HEK293 (cell line): ENCODE results near the gene RBPJL.

Experiments
- CTCF ChIA-PET: fragments of 350-600 bp; formaldehyde crosslinking; extraction: SDS; loops from one replicate; lab custom pipeline; 2021; ENCODE audit warnings: antibody characterized with exemption; lab: Yijun Ruan, JAX
- POLR2A ChIA-PET: fragments of 300-600 bp; formaldehyde crosslinking; extraction: SDS; loops from one replicate; lab custom pipeline; 2020; ENCODE audit warnings: antibody characterized with exemption, inconsistent platforms; lab: Yijun Ruan, JAX
- H3K27ac ChIP-seq: fragments of 200-500 bp; sonication (Bioruptor generic); 2 replicates; pipeline ENCODE4 v1.5.1; 2014; ENCODE audit warnings: low read depth, low read length, control low read depth, inconsistent platforms; ENCODE audit errors: extremely low read depth
- H3K36me3 ChIP-seq, 2 experiments: fragments of 200-500 bp in 1 of 2; sonication (Bioruptor generic) in 1 of 2; 1 replicate in 1 of 2; 2 replicates in 1 of 2; pipeline ENCODE4 v1.5.1; 2014 to 2017; ENCODE audit warnings: inconsistent platforms in 2 of 2, low read length in 2 of 2; ENCODE audit not compliant: control insufficient read depth in 2 of 2, insufficient read depth in 1 of 2
- H3K4me1 ChIP-seq: fragments of 200-500 bp; sonication (Bioruptor generic); 2 replicates; pipeline ENCODE4 v1.5.1; 2014; ENCODE audit warnings: mild to moderate bottlenecking, low read length, inconsistent platforms; ENCODE audit not compliant: control insufficient read depth, insufficient read depth
- H3K4me3 ChIP-seq: 2 replicates; pipeline ENCODE4 v1.5.1; 2011; ENCODE audit warnings: low read depth, mild to moderate bottlenecking, control low read depth, low read length, moderate library complexity
- H3K9me3 ChIP-seq: fragments of 200-500 bp; sonication (Bioruptor generic); 2 replicates; pipeline ENCODE4 v1.5.1; 2014; ENCODE audit warnings: low read depth, low read length, inconsistent platforms; ENCODE audit not compliant: control insufficient read depth, insufficient read depth
- GFI1B ChIP-seq: fragments of 450-650 bp; formaldehyde crosslinking; IDR thresholded peaks from 2 replicates; pipeline ENCODE4 v1.5.1; 2016; ENCODE audit warnings: missing biosample characterization, missing genetic modification characterization
- TSHZ1 ChIP-seq: fragments of 450-650 bp; formaldehyde crosslinking; IDR thresholded peaks from 2 replicates; pipeline ENCODE4 v1.5.1; 2016; ENCODE audit warnings: missing biosample characterization, missing genetic modification characterization, borderline replicate concordance
- YY2 ChIP-seq: fragments of 450-650 bp; formaldehyde crosslinking; IDR thresholded peaks from 2 replicates; pipeline ENCODE4 v1.5.1; 2016; ENCODE audit warnings: missing biosample characterization, missing genetic modification characterization
- ZFP69B ChIP-seq: fragments of 450-650 bp; formaldehyde crosslinking; IDR thresholded peaks from 2 replicates; pipeline ENCODE4 v1.5.1; 2016; ENCODE audit warnings: missing biosample characterization, missing genetic modification characterization
- ZNF114 ChIP-seq: fragments of 450-650 bp; formaldehyde crosslinking; IDR thresholded peaks from 2 replicates; pipeline ENCODE4 v1.5.0; 2017; ENCODE audit warnings: missing biosample characterization, missing genetic modification characterization
- ZNF133 ChIP-seq: fragments of 450-650 bp; formaldehyde crosslinking; IDR thresholded peaks from 2 replicates; pipeline ENCODE4 v1.5.1; 2016; ENCODE audit warnings: missing biosample characterization, missing genetic modification characterization
- ZNF146 ChIP-seq: fragments of 450-650 bp; formaldehyde crosslinking; IDR thresholded peaks from 2 replicates; pipeline ENCODE4 v1.5.1; 2016; ENCODE audit warnings: missing biosample characterization, missing genetic modification characterization
- ZNF292 ChIP-seq: fragments of 450-650 bp; formaldehyde crosslinking; IDR thresholded peaks from 2 replicates; pipeline ENCODE4 v1.5.1; 2016; ENCODE audit warnings: low read depth, missing biosample characterization, missing genetic modification characterization, borderline replicate concordance
- ZNF324 ChIP-seq: fragments of 450-650 bp; formaldehyde crosslinking; IDR thresholded peaks from 2 replicates; pipeline ENCODE4 v1.5.1; 2016; ENCODE audit warnings: missing biosample characterization, missing genetic modification characterization
- ZNF394 ChIP-seq: fragments of 450-650 bp; formaldehyde crosslinking; IDR thresholded peaks from 2 replicates; pipeline ENCODE4 v1.5.1; 2016; ENCODE audit warnings: missing biosample characterization, missing genetic modification characterization, mild to moderate bottlenecking, moderate library complexity, borderline replicate concordance
- ZNF398 ChIP-seq: fragments of 450-650 bp; formaldehyde crosslinking; IDR thresholded peaks from 2 replicates; pipeline ENCODE4 v1.5.1; 2017; ENCODE audit warnings: missing biosample characterization, missing genetic modification characterization
- ZNF514 ChIP-seq: fragments of 450-650 bp; formaldehyde crosslinking; IDR thresholded peaks from 2 replicates; pipeline ENCODE4 v1.5.1; 2016; ENCODE audit warnings: missing biosample characterization, missing genetic modification characterization
- ZNF629 ChIP-seq: fragments of 450-650 bp; formaldehyde crosslinking; IDR thresholded peaks from 2 replicates; pipeline ENCODE4 v1.5.1; 2017; ENCODE audit warnings: missing biosample characterization, missing genetic modification characterization
- ZNF654 ChIP-seq: fragments of 450-650 bp; formaldehyde crosslinking; IDR thresholded peaks from 2 replicates; pipeline ENCODE4 v1.5.1; 2016; ENCODE audit warnings: low read depth, missing biosample characterization, missing genetic modification characterization
- ZNF785 ChIP-seq: fragments of 450-650 bp; formaldehyde crosslinking; IDR thresholded peaks from 2 replicates; pipeline ENCODE4 v1.5.1; 2016; ENCODE audit warnings: missing biosample characterization, missing genetic modification characterization
- ZNF843 ChIP-seq: fragments of 450-650 bp; formaldehyde crosslinking; IDR thresholded peaks from 2 replicates; pipeline ENCODE4 v1.5.1; 2016; ENCODE audit warnings: missing biosample characterization, missing genetic modification characterization
- TF ChIP-seq, protein P1 (sequence below): fragments of 450-650 bp; formaldehyde crosslinking; IDR thresholded peaks from 2 replicates; pipeline ENCODE4 v1.5.1; 2016; ENCODE audit warnings: missing biosample characterization, missing genetic modification characterization
- TF ChIP-seq, protein P2 (sequence below): fragments of 450-650 bp; formaldehyde crosslinking; IDR thresholded peaks from 2 replicates; pipeline ENCODE4 v1.5.1; 2016; ENCODE audit warnings: missing biosample characterization, missing genetic modification characterization
- TF ChIP-seq, protein P3 (sequence below): fragments of 450-650 bp; formaldehyde crosslinking; IDR thresholded peaks from 2 replicates; pipeline ENCODE4 v1.5.1; 2016; ENCODE audit warnings: missing biosample characterization, missing genetic modification characterization
- TF ChIP-seq, protein P4 (sequence below): fragments of 450-650 bp; formaldehyde crosslinking; optimal IDR thresholded peaks from 2 replicates; pipeline ENCODE3; 2016; ENCODE audit warnings: missing biosample characterization, mild to moderate bottlenecking, missing genetic modification characterization

RBPJL gene

DNA sequence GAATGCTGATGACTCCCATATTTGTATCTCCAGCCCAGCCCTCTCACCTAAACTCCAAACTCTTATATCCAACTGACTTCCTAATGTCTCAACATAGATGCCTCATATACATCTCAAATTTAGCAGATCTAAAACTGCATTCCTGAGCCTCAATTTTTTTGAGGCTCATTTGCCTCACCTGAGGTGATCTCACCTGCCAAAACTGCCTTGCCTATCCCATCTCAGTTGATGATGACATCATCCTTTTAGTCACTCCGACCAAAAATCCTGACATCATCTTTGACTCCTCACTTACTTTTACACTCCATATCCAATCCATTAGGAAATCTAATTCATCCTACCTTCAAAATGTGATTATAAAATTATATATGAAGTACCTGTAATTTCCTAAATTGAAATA lies 26.6 kb upstream of the RBPJL start (continued):
- TF ChIP-seq, protein P1, sequence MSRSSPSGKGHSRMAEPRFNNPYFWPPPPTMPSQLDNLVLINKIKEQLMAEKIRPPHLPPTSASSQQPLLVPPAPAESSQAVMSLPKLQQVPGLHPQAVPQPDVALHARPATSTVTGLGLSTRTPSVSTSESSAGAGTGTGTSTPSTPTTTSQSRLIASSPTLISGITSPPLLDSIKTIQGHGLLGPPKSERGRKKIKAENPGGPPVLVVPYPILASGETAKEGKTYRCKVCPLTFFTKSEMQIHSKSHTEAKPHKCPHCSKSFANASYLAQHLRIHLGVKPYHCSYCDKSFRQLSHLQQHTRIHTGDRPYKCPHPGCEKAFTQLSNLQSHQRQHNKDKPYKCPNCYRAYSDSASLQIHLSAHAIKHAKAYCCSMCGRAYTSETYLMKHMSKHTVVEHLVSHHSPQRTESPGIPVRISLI (tag by site-specific recombination): peak; percentile 89
- TF ChIP-seq, protein P2, sequence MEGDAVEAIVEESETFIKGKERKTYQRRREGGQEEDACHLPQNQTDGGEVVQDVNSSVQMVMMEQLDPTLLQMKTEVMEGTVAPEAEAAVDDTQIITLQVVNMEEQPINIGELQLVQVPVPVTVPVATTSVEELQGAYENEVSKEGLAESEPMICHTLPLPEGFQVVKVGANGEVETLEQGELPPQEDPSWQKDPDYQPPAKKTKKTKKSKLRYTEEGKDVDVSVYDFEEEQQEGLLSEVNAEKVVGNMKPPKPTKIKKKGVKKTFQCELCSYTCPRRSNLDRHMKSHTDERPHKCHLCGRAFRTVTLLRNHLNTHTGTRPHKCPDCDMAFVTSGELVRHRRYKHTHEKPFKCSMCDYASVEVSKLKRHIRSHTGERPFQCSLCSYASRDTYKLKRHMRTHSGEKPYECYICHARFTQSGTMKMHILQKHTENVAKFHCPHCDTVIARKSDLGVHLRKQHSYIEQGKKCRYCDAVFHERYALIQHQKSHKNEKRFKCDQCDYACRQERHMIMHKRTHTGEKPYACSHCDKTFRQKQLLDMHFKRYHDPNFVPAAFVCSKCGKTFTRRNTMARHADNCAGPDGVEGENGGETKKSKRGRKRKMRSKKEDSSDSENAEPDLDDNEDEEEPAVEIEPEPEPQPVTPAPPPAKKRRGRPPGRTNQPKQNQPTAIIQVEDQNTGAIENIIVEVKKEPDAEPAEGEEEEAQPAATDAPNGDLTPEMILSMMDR (tag by site-specific recombination): no peak
- TF ChIP-seq ZNF394 (tag by site-specific recombination) (0 out of 2 replicates have a peak, but pooled peaks have one; percentile 20), ZNF292 (no peak), ZFP69B (no peak), YY2 (tag by site-specific recombination) (no peak), ZNF146 (tag by site-specific recombination) (no peak), TSHZ1 (tag by site-specific recombination) (peak; percentile 52; the same call in 1 of the 2 replicates), ZNF654 (tag by site-specific recombination) (no peak), ZNF324 (no peak), ZNF843 (tag by site-specific recombination) (no peak), ZNF398 (0 out of 2 replicates have a peak, but pooled peaks have one; percentile 13)
- TF ChIP-seq, protein P3, sequence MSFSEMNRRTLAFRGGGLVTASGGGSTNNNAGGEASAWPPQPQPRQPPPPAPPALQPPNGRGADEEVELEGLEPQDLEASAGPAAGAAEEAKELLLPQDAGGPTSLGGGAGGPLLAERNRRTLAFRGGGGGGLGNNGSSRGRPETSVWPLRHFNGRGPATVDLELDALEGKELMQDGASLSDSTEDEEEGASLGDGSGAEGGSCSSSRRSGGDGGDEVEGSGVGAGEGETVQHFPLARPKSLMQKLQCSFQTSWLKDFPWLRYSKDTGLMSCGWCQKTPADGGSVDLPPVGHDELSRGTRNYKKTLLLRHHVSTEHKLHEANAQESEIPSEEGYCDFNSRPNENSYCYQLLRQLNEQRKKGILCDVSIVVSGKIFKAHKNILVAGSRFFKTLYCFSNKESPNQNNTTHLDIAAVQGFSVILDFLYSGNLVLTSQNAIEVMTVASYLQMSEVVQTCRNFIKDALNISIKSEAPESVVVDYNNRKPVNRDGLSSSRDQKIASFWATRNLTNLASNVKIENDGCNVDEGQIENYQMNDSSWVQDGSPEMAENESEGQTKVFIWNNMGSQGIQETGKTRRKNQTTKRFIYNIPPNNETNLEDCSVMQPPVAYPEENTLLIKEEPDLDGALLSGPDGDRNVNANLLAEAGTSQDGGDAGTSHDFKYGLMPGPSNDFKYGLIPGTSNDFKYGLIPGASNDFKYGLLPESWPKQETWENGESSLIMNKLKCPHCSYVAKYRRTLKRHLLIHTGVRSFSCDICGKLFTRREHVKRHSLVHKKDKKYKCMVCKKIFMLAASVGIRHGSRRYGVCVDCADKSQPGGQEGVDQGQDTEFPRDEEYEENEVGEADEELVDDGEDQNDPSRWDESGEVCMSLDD (tag by site-specific recombination): no peak

DNA sequence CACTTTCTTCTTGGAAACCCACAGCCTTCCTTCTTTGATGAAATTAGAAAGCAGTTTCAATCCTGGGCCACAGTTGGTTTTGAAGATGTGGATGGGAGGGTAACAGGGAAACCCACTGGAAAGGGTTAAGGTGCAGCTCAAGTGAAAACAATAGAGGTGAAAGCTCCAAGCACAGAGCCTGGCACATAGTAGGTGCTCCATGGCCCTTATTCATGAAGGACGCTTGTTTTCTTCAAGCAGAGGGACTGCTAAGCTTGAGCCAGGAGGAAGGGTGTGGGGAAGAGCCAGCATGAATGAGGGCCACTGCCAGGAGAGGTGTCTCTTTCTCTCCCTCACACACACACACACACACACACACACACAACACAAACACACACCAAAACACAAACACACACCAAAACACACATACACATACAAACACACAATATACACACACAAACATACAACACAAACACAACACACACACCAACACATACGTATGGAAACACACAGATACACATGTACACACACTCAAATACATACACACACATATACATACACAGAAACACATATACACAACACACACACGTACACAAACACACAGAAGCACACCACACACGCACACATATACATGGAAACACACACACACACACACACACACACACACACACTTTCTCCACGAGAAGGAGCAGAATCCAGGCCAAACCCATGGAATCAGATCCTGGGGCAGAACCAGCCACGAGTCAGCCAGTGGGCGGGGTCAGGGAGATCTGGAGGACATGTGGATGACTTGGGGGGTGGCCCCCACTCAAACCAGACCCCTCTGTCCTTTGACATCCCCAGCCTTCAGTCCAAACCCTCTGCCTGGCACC lies 23.7 kb upstream of the RBPJL start:
- ChIA-PET POLR2A (interaction anchor here (0.6 kb wide), 1 partner anchor 37 kb away, joined by 4 read pairs; no protein-coding TSS in a partner anchor), CTCF (interaction anchor here (0.6 to 2.8 kb wide), 4 partner anchors 8 to 144 kb away, joined by 3 to 14 read pairs (median 11); no protein-coding TSS in a partner anchor)
- Histone ChIP-seq H3K4me1 (no peaks in the 10 kb centered on the region), H3K4me3 (no peak overlapping the region), H3K36me3 (no peaks in the 10 kb centered on the region), H3K9me3 (no peaks in the 10 kb centered on the region), H3K27ac (no peak overlapping the region)
- TF ChIP-seq ZNF629 (no peak), GFI1B (tag by site-specific recombination) (no peak), ZNF398 (peak; percentile 27; the same call in 1 of the 2 replicates), ZNF785 (peak; percentile 72; the same call in 1 of the 2 replicates), ZNF133 (peak; percentile 20; the same call in 1 of the 2 replicates), ZNF114 (0 out of 2 replicates have a peak, but pooled peaks have one; percentile 17), ZNF514 (tag by site-specific recombination) (no peak)
- TF ChIP-seq, protein P4, sequence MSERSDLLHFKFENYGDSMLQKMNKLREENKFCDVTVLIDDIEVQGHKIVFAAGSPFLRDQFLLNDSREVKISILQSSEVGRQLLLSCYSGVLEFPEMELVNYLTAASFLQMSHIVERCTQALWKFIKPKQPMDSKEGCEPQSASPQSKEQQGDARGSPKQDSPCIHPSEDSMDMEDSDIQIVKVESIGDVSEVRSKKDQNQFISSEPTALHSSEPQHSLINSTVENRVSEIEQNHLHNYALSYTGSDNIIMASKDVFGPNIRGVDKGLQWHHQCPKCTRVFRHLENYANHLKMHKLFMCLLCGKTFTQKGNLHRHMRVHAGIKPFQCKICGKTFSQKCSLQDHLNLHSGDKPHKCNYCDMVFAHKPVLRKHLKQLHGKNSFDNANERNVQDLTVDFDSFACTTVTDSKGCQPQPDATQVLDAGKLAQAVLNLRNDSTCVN (tag by site-specific recombination): peak; percentile 16
